Neural cell (in vitro differentiated cells): Measurements from ENCODE around the gene GFRA4. TPM values are rescaled to one million over a fixed set of nuclear protein-coding genes. Genes with fewer than 3 reads are reported as not detected.

Source experiments
- H2AFZ ChIP-seq: fragments of 200-600, 300-800 bp; sonication (generic), shearing (Covaris generic); 2 replicates; pipeline ENCODE4 v1.6.0; 2014; ENCODE audit warnings: low read depth, mild to moderate bottlenecking, antibody characterized with exemption, low read length, moderate library complexity
- H3F3A ChIP-seq: fragments of 200-600 bp; shearing (Covaris generic); 2 replicates; pipeline ENCODE4 v1.6.1; 2016; ENCODE audit warnings: mild to moderate bottlenecking, moderate library complexity, mixed read lengths, antibody characterized with exemption, low read length; ENCODE audit not compliant: insufficient read depth, poor library complexity, severe bottlenecking
- H3K27ac ChIP-seq: fragments of 200-600, 300-800 bp; sonication (generic), shearing (Covaris generic); 2 replicates; pipeline ENCODE4 v1.5.1; 2014; ENCODE audit warnings: mild to moderate bottlenecking, low read length, moderate library complexity
- H3K27me3 ChIP-seq: fragments of 300-800, 200-600 bp; sonication (generic), shearing (Covaris generic); 2 replicates; pipeline ENCODE4 v1.6.0; 2014; ENCODE audit warnings: mild to moderate bottlenecking, low read depth, low read length, moderate library complexity; ENCODE audit not compliant: insufficient read depth
- H3K36me3 ChIP-seq: fragments of 300-800, 200-600 bp; sonication (generic), shearing (Covaris generic); 2 replicates; pipeline ENCODE4 v1.5.1; 2014; ENCODE audit warnings: mild to moderate bottlenecking, antibody characterized with exemption, low read length, moderate library complexity; ENCODE audit not compliant: insufficient read depth
- H3K4me2 ChIP-seq: fragments of 300-800, 200-600 bp; sonication (generic), shearing (Covaris generic); 2 replicates; pipeline ENCODE4 v1.6.0; 2014; ENCODE audit warnings: mild to moderate bottlenecking, low read length
- H3K4me3 ChIP-seq: fragments of 300-800, 200-600 bp; sonication (generic), shearing (Covaris generic); 2 replicates; pipeline ENCODE4 v1.5.1; 2014; ENCODE audit warnings: mild to moderate bottlenecking, low read length, moderate library complexity
- H3K79me2 ChIP-seq: fragments of 200-600 bp; shearing (Covaris generic); replicated peaks from 2 replicates; pipeline ENCODE4 v1.6.0; 2014; ENCODE audit warnings: mild to moderate bottlenecking, low read length, moderate library complexity; ENCODE audit not compliant: insufficient read depth
- H3K9ac ChIP-seq: fragments of 300-800, 200-600 bp; sonication (generic), shearing (Covaris generic); 2 replicates; pipeline ENCODE4 v1.6.1; 2016; ENCODE audit warnings: mild to moderate bottlenecking, low read length, mixed read lengths
- H3K9me2 ChIP-seq: fragments of 200-600 bp; shearing (Covaris generic); 2 replicates; pipeline ENCODE4 v1.6.1; 2016; ENCODE audit warnings: mild to moderate bottlenecking, low read length, mixed read lengths; ENCODE audit not compliant: insufficient read depth
- H3K9me3 ChIP-seq: fragments of 200-600, 300-800 bp; sonication (generic), shearing (Covaris generic); 2 replicates; pipeline ENCODE4 v1.6.1; 2016; ENCODE audit warnings: mild to moderate bottlenecking, mixed run types, low read length, moderate library complexity, mixed read lengths
- H4K20me1 ChIP-seq: fragments of 200-600 bp; shearing (Covaris generic); 2 replicates; pipeline ENCODE4 v1.6.1; 2016; ENCODE audit warnings: mild to moderate bottlenecking, mixed run types; ENCODE audit not compliant: insufficient read depth
- EP300 ChIP-seq: fragments of 450-650 bp; conservative IDR thresholded peaks from 2 replicates; pipeline ENCODE4 v1.6.1; 2014; ENCODE audit warnings: antibody characterized with exemption, mild to moderate bottlenecking, moderate library complexity; ENCODE audit not compliant: poor library complexity, severe bottlenecking
- EZH2 ChIP-seq: fragments of 200-600, 300-800 bp; shearing (Covaris generic), sonication (generic); IDR thresholded peaks from 2 replicates; pipeline ENCODE4 v1.6.1; 2014; ENCODE audit warnings: antibody characterized with exemption, low read length, borderline replicate concordance, mild to moderate bottlenecking; ENCODE audit not compliant: insufficient read depth, poor library complexity, severe bottlenecking
- MXI1 ChIP-seq: fragments of 450-650 bp; conservative IDR thresholded peaks from 2 replicates; pipeline ENCODE4 v1.6.1; 2014; ENCODE audit warnings: antibody characterized with exemption, mild to moderate bottlenecking; ENCODE audit not compliant: poor library complexity, severe bottlenecking
- POLR2AphosphoS5 ChIP-seq: IDR thresholded peaks from 2 replicates; pipeline ENCODE4 v1.6.1; 2012
- RAD21 ChIP-seq: fragments of 450-650 bp; conservative IDR thresholded peaks from 2 replicates; pipeline ENCODE4 v1.6.1; 2014; ENCODE audit warnings: antibody characterized with exemption, mild to moderate bottlenecking, moderate library complexity
- REST ChIP-seq: IDR thresholded peaks from 2 replicates; pipeline ENCODE4 v1.6.1; 2012; ENCODE audit warnings: borderline replicate concordance
- SMC3 ChIP-seq: fragments of 450-650 bp; conservative IDR thresholded peaks from 2 replicates; pipeline ENCODE4 v1.6.1; 2014; ENCODE audit warnings: antibody characterized with exemption, mild to moderate bottlenecking, moderate library complexity; ENCODE audit not compliant: poor library complexity
- TAF1 ChIP-seq: IDR thresholded peaks from 2 replicates; pipeline ENCODE4 v1.6.1; 2012; ENCODE audit warnings: low read depth
- polyA plus RNA-seq: library from polyadenylated mRNA; depleted of rRNA; stranded (reverse); fragments of >200 nt; gene quantifications from 2 replicates; pipeline ENCODE4 v1.2.3, GENCODE V29; 2014
- TF ChIP-seq, protein P1 (sequence below): fragments of 450-650 bp; IDR thresholded peaks from 2 replicates; pipeline ENCODE4 v1.5.1; 2014; ENCODE audit warnings: antibody characterized with exemption, mild to moderate bottlenecking, moderate library complexity; ENCODE audit not compliant: poor library complexity, severe bottlenecking

GFRA4 gene
- polyA plus RNA-seq, 1 donor from 2014 or later, result not detected

DNA sequence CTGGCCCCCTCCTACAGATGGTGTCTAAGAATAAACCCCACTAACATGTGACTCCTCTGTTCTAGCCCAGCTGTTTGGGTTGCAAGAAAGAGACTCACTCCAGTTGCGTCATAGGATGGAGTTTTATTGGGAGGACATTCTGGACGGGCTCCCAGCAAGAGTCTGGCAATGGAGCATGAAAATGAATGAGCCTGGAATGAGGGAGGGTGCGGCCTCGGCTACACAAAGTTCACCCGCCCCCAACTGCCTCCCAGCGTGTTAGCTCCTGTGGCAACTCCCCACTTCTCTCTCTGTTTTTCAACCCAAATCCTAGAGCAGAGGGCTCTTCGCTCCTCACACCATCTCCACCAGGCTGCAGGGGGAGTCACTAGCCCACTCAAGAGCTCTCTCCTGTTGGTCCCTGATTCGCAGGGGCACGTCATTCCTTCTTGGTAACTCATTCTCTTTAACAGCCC is 23.7 kb upstream of the GFRA4 start:
- H3K27me3 ChIP-seq, result peaks cover 6% of the 10 kb centered on the region
- H3K9me3 ChIP-seq, result no peaks in the 10 kb centered on the region
- no peaks in the 10 kb centered on the region for H3K9me2 ChIP-seq
- H4K20me1 ChIP-seq, result no peaks in the 10 kb centered on the region
- H3F3A ChIP-seq, result no peaks in the 10 kb centered on the region
- no peak overlapping the region for H3K4me2 ChIP-seq
- H3K4me3 ChIP-seq, result no peak overlapping the region
- no peak overlapping the region for H3K27ac ChIP-seq
- no peaks in the 10 kb centered on the region for H3K79me2 ChIP-seq
- H3K36me3 ChIP-seq, result no peaks in the 10 kb centered on the region
- H3K9ac ChIP-seq, result no peak overlapping the region
- no peak overlapping the region for H2AFZ ChIP-seq
- TF ChIP-seq EZH2, result no peak
- no peak for TF ChIP-seq MXI1
- TF ChIP-seq POLR2AphosphoS5, result no peak
- TF ChIP-seq REST, result no peak
- TF ChIP-seq TAF1, result no peak

DNA sequence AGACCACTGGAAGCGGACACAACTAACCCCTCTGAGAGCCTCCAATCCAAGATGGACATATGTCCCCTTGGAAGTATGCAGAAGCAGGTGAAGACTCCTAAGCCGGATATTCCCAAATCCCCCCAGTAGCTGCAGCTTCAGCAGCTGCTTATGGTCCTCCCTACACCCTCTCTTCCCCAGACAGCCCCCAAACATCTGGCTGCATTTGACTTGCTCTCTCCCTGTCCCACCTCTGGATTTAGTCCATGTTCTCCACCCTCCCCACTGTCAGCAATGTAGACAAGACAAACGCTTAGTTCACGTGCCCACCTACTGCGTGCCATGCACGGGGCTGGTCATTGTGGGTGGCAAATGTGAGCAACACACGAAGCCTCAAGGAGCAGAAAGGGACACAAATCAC is 23.2 kb upstream of the GFRA4 start:
- Histone ChIP-seq H2AFZ (no peak overlapping the region), H3K9ac (no peak overlapping the region), H3K4me2 (no peak overlapping the region), H3K79me2 (no peaks in the 10 kb centered on the region), H3K9me3 (no peaks in the 10 kb centered on the region), H3K9me2 (no peaks in the 10 kb centered on the region), H3K27ac (no peak overlapping the region), H4K20me1 (no peaks in the 10 kb centered on the region), H3K27me3 (peaks cover 10% of the 10 kb centered on the region), H3K4me3 (no peak overlapping the region), H3K36me3 (no peaks in the 10 kb centered on the region), H3F3A (no peaks in the 10 kb centered on the region)
- no peak for TF ChIP-seq POLR2AphosphoS5
- TF ChIP-seq MXI1, result no peak
- TF ChIP-seq REST, result no peak
- TF ChIP-seq, protein P1, sequence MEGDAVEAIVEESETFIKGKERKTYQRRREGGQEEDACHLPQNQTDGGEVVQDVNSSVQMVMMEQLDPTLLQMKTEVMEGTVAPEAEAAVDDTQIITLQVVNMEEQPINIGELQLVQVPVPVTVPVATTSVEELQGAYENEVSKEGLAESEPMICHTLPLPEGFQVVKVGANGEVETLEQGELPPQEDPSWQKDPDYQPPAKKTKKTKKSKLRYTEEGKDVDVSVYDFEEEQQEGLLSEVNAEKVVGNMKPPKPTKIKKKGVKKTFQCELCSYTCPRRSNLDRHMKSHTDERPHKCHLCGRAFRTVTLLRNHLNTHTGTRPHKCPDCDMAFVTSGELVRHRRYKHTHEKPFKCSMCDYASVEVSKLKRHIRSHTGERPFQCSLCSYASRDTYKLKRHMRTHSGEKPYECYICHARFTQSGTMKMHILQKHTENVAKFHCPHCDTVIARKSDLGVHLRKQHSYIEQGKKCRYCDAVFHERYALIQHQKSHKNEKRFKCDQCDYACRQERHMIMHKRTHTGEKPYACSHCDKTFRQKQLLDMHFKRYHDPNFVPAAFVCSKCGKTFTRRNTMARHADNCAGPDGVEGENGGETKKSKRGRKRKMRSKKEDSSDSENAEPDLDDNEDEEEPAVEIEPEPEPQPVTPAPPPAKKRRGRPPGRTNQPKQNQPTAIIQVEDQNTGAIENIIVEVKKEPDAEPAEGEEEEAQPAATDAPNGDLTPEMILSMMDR, result no peak
- TF ChIP-seq RAD21, result no peak
- no peak for TF ChIP-seq SMC3
- no peak for TF ChIP-seq EP300
- no peak for TF ChIP-seq TAF1
- TF ChIP-seq EZH2, result no peak
